Keratinocyte (primary cell): ENCODE results near the gene CCDC7. TPM values are rescaled to one million over a fixed set of nuclear protein-coding genes. Genes with fewer than 3 reads are reported as not detected.

Source experiments
- DNase-seq: peaks from one replicate; pipeline ENCODE4 v3.0.0-alpha.2; 2011; ENCODE audit warnings: low read depth, missing footprints, low spot score
- FAIRE-seq: peaks from 2 replicates; lab custom pipeline; 2011; peaks lifted over from hg19 to GRCh38; lab: Jason Lieb, UNC
- H2AFZ ChIP-seq: 2 replicates; pipeline ENCODE4 v1.6.0; 2012; ENCODE audit warnings: low read length, control low read depth, inconsistent platforms; ENCODE audit not compliant: control insufficient read depth
- H3K27ac ChIP-seq: 2 replicates; pipeline ENCODE4 v1.5.1; 2011; ENCODE audit warnings: low read length; ENCODE audit not compliant: control insufficient read depth, insufficient read depth
- H3K27me3 ChIP-seq: 3 replicates; pipeline ENCODE4 v1.6.0; 2011; ENCODE audit warnings: low read length; ENCODE audit not compliant: control insufficient read depth, insufficient read depth; ENCODE audit errors: extremely low read depth
- H3K36me3 ChIP-seq, 2 experiments: 2 replicates in 1 of 2; 3 replicates in 1 of 2; pipeline ENCODE4 v1.5.1; 2011; ENCODE audit warnings: low read length in 2 of 2, mild to moderate bottlenecking in 1 of 2; ENCODE audit not compliant: control insufficient read depth in 2 of 2, insufficient read depth in 2 of 2; ENCODE audit errors: extremely low read depth in 1 of 2
- H3K4me1 ChIP-seq: 3 replicates; pipeline ENCODE4 v1.5.1; 2011; ENCODE audit warnings: low read length; ENCODE audit not compliant: control insufficient read depth, insufficient read depth; ENCODE audit errors: extremely low read depth
- H3K4me2 ChIP-seq: 3 replicates; pipeline ENCODE4 v1.6.0; 2011; ENCODE audit warnings: low read depth, low read length; ENCODE audit not compliant: control insufficient read depth, insufficient read depth; ENCODE audit errors: extremely low read depth
- H3K4me3 ChIP-seq, 3 experiments: fragments of 200-600 bp in 1 of 3; sonication (generic) in 1 of 3; 2 replicates in 2 of 3; 3 replicates in 1 of 3; pipeline ENCODE4 v1.5.1; 2011 to 2016; ENCODE audit warnings: low read length in 3 of 3, mild to moderate bottlenecking in 3 of 3, control low read depth in 2 of 3, inconsistent platforms in 1 of 3, low read depth in 1 of 3, mixed read lengths in 1 of 3, mixed run types in 1 of 3, moderate library complexity in 1 of 3; ENCODE audit not compliant: control insufficient read depth in 2 of 3, insufficient read depth in 2 of 3; ENCODE audit errors: extremely low read depth in 1 of 3
- H3K79me2 ChIP-seq: 2 replicates; pipeline ENCODE4 v1.6.0; 2012; ENCODE audit warnings: low read length; ENCODE audit not compliant: control insufficient read depth, insufficient read depth
- H3K9ac ChIP-seq: 3 replicates; pipeline ENCODE4 v1.6.0; 2011; ENCODE audit warnings: low read length; ENCODE audit not compliant: control insufficient read depth, insufficient read depth; ENCODE audit errors: extremely low read depth
- H3K9me1 ChIP-seq: 3 replicates; pipeline ENCODE4 v1.6.0; 2011; ENCODE audit warnings: low read length; ENCODE audit not compliant: control insufficient read depth, insufficient read depth; ENCODE audit errors: extremely low read depth
- H3K9me3 ChIP-seq: 2 replicates; pipeline ENCODE4 v1.5.1; 2012; ENCODE audit warnings: low read depth, low read length; ENCODE audit not compliant: control insufficient read depth
- H4K20me1 ChIP-seq: 3 replicates; pipeline ENCODE4 v1.6.0; 2011; ENCODE audit warnings: low read length; ENCODE audit not compliant: control insufficient read depth, insufficient read depth; ENCODE audit errors: extremely low read depth
- CTCF ChIP-seq, 3 experiments: IDR thresholded peaks in 1 of 3; conservative IDR thresholded peaks in 1 of 3; optimal IDR thresholded peaks in 1 of 3; 2 replicates in 2 of 3; 3 replicates in 1 of 3; pipeline versions ENCODE3 to v1.5.1; 2011; ENCODE audit warnings: low read length in 3 of 3, mild to moderate bottlenecking in 3 of 3, moderate library complexity in 2 of 3, control low read depth in 1 of 3, inconsistent platforms in 1 of 3; ENCODE audit not compliant: insufficient read depth in 2 of 3; ENCODE audit errors: extremely low read depth in 1 of 3
- EZH2 ChIP-seq: IDR thresholded peaks from one replicate; pipeline ENCODE4 v1.6.1; 2012; ENCODE audit warnings: inconsistent platforms, mild to moderate bottlenecking, low read length, moderate library complexity
- dilution Hi-C: fragments of 300-500 bp; cut with MboI; formaldehyde crosslinking; loops from one replicate; pipeline ENCODE4 v1.7.0; 2020; ENCODE audit warnings: low sequenced_read_pairs; ENCODE audit not compliant: extremely low pct_ligation_motif_present
- polyA plus RNA-seq, 5 experiments: library from polyadenylated mRNA; depleted of rRNA in 3 of 5; stranded (reverse) in 3 of 5; stranded (forward) in 1 of 5; unstranded in 1 of 5; fragments of >200 nt; gene quantifications; 1 replicate in 1 of 5; 2 replicates in 3 of 5; 3 replicates in 1 of 5; pipeline versions ENCODE4 v1.2.1 to v1.2.3, GENCODE V29; 2011 to 2012; ENCODE audit warnings: missing spikeins in 2 of 5, low read depth in 1 of 5, low replicate concordance in 1 of 5

Gene CCDC7
- polyA plus RNA-seq, 1 donor (not counting 4 experiments of a cell fraction or from before 2014, with no cell fraction given), result 1.1 TPM

GRCh38 chr10:32621969-32622368 is 176.0 kb downstream of the CCDC7 start:
- Histone ChIP-seq H3K27me3 (no peaks in the 10 kb centered on the region), H2AFZ (no peak overlapping the region), H3K4me2 (no peak overlapping the region), H3K4me3 (no peak overlapping the region), H3K4me1 (no peaks in the 10 kb centered on the region), H3K79me2 (no peaks in the 10 kb centered on the region), H3K9me3 (no peaks in the 10 kb centered on the region), H3K27ac (no peak overlapping the region), H4K20me1 (no peaks in the 10 kb centered on the region), H3K9ac (no peak overlapping the region), H3K36me3 (no peaks in the 10 kb centered on the region), H3K9me1 (no peaks in the 10 kb centered on the region)
- no peak for TF ChIP-seq EZH2
- no peak for TF ChIP-seq CTCF (optimal IDR thresholded peaks at IDR 0.05 in 1 of 3, IDR thresholded peaks at IDR 0.05 in 1 of 3, conservative IDR thresholded peaks at IDR 0.05 in 1 of 3; ENCODE audit: extremely low read depth in 1 of 3, insufficient read depth in 2 of 3, low read length in 3 of 3)
- no peak for DNase-seq
- dilution Hi-C loops, result no loop called here
- FAIRE-seq, result no peak

GRCh38 chr10:32622409-32622808 is 176.5 kb downstream of the CCDC7 start:
- TF ChIP-seq CTCF (optimal IDR thresholded peaks at IDR 0.05 in 1 of 3, IDR thresholded peaks at IDR 0.05 in 1 of 3, conservative IDR thresholded peaks at IDR 0.05 in 1 of 3; ENCODE audit: extremely low read depth in 1 of 3, insufficient read depth in 2 of 3, low read length in 3 of 3) (no peak), EZH2 (no peak)
- no peaks in the 10 kb centered on the region for H3K79me2 ChIP-seq
- DNase-seq (no peak), FAIRE-seq (no peak)
- no peak overlapping the region for H3K9ac ChIP-seq
- H2AFZ ChIP-seq, result no peak overlapping the region
- no peaks in the 10 kb centered on the region for H3K36me3 ChIP-seq
- no peak overlapping the region for H3K4me2 ChIP-seq
- H3K4me3 ChIP-seq, result no peak overlapping the region
- H3K4me1 ChIP-seq, result no peaks in the 10 kb centered on the region
- no peaks in the 10 kb centered on the region for H3K9me1 ChIP-seq
- dilution Hi-C loops, result no loop called here
- H3K9me3 ChIP-seq, result no peaks in the 10 kb centered on the region
- no peak overlapping the region for H3K27ac ChIP-seq
- H3K27me3 ChIP-seq, result no peaks in the 10 kb centered on the region
- H4K20me1 ChIP-seq, result no peaks in the 10 kb centered on the region
